A673 (cell line): Measurements from ENCODE around the gene IMMP2L. TPM values are rescaled to one million over a fixed set of nuclear protein-coding genes. Genes with fewer than 3 reads are reported as not detected.

Experiments
- BruUV-seq: library from RNA; stranded (reverse); fragments of 400-500 nt; replicated peaks from 2 replicates; lab custom pipeline; 2021; lab: Mats Ljungman, UMichigan
- CTCF ChIA-PET: fragments of 300-600 bp; sonication (Branson Sonifier 250); formaldehyde crosslinking; loops from one replicate; lab custom pipeline; 2022; ENCODE audit warnings: antibody characterized with exemption; lab: Charles Lee
- POLR2A ChIA-PET: fragments of 300-600 bp; sonication (Branson Sonifier 250); formaldehyde crosslinking; loops from one replicate; lab custom pipeline; 2022; ENCODE audit warnings: antibody characterized with exemption; ENCODE audit not compliant: low non-redundant PET; lab: Charles Lee
- DNase-seq: peaks from one replicate; pipeline ENCODE4 v3.0.0-alpha.2; 2015; ENCODE audit warnings: low spot score
- H3K27ac ChIP-seq: fragments of 200-600 bp; sonication (generic); 2 replicates; pipeline ENCODE4 v1.5.1; 2016; ENCODE audit warnings: mixed run types, low read depth, mild to moderate bottlenecking, mixed read lengths, antibody characterized with exemption, low read length; ENCODE audit not compliant: poor library complexity, severe bottlenecking
- H3K27me3 ChIP-seq: fragments of 200-600 bp; sonication (generic); replicated peaks from 2 replicates; pipeline ENCODE4 v1.6.1; 2017; ENCODE audit warnings: mixed run types, low read depth, mild to moderate bottlenecking, mixed read lengths, antibody characterized with exemption, low read length; ENCODE audit not compliant: insufficient read depth, poor library complexity
- H3K36me3 ChIP-seq: fragments of 200-600 bp; sonication (generic); 2 replicates; pipeline ENCODE4 v1.6.1; 2016; ENCODE audit warnings: mixed run types, mild to moderate bottlenecking, mixed read lengths, antibody characterized with exemption, low read length; ENCODE audit not compliant: insufficient read depth, poor library complexity, severe bottlenecking
- H3K4me1 ChIP-seq: fragments of 200-600 bp; sonication (generic); 2 replicates; pipeline ENCODE4 v1.6.1; 2017; ENCODE audit warnings: mixed run types, mild to moderate bottlenecking, mixed read lengths, antibody characterized with exemption, low read length; ENCODE audit not compliant: insufficient read depth, poor library complexity, severe bottlenecking
- H3K4me3 ChIP-seq: fragments of 200-600 bp; sonication (generic); 2 replicates; pipeline ENCODE4 v1.5.1; 2016; ENCODE audit warnings: low read depth, mixed run types, mild to moderate bottlenecking, mixed read lengths, low read length; ENCODE audit not compliant: poor library complexity, severe bottlenecking
- H3K9me3 ChIP-seq: fragments of 200-600 bp; sonication (generic); 2 replicates; pipeline ENCODE4 v1.6.1; 2016; ENCODE audit warnings: mixed run types, low read depth, mild to moderate bottlenecking, mixed read lengths, antibody characterized with exemption, low read length; ENCODE audit not compliant: poor library complexity, severe bottlenecking
- EZH2 ChIP-seq: fragments of 200-600 bp; sonication (generic); IDR thresholded peaks from 2 replicates; pipeline ENCODE4 v1.6.1; 2017; ENCODE audit warnings: borderline replicate concordance, low read depth, mild to moderate bottlenecking, mixed read lengths, antibody characterized with exemption, low read length; ENCODE audit not compliant: poor library complexity, severe bottlenecking
- intact Hi-C: fragments of 100-400 bp; cut with micrococcal nuclease; formaldehyde crosslinking; loops from one replicate; pipeline ENCODE4 v1.10.0; 2022; ENCODE audit not compliant: unreplicated experiment
- total RNA-seq: library from RNA; stranded (reverse); gene quantifications from 2 replicates; pipeline ENCODE4 v1.2.3, GENCODE V29; 2021
- TF ChIP-seq, protein P1 (sequence below): fragments of 300-800, 200-600 bp; sonication (generic); conservative IDR thresholded peaks from 2 replicates; pipeline ENCODE4 v1.5.1; 2017; ENCODE audit warnings: low read depth, mild to moderate bottlenecking, antibody characterized with exemption, low read length, moderate library complexity, mixed read lengths

IMMP2L gene
- total RNA-seq, 1 experiment from 2014 or later, result 10.0 TPM

- no peaks in the 10 kb centered on the region for H3K36me3 ChIP-seq
- H3K9me3 ChIP-seq, result no peaks in the 10 kb centered on the region
- no peak for DNase-seq
- no peak overlapping the region for H3K4me3 ChIP-seq
- TF ChIP-seq, protein P1, sequence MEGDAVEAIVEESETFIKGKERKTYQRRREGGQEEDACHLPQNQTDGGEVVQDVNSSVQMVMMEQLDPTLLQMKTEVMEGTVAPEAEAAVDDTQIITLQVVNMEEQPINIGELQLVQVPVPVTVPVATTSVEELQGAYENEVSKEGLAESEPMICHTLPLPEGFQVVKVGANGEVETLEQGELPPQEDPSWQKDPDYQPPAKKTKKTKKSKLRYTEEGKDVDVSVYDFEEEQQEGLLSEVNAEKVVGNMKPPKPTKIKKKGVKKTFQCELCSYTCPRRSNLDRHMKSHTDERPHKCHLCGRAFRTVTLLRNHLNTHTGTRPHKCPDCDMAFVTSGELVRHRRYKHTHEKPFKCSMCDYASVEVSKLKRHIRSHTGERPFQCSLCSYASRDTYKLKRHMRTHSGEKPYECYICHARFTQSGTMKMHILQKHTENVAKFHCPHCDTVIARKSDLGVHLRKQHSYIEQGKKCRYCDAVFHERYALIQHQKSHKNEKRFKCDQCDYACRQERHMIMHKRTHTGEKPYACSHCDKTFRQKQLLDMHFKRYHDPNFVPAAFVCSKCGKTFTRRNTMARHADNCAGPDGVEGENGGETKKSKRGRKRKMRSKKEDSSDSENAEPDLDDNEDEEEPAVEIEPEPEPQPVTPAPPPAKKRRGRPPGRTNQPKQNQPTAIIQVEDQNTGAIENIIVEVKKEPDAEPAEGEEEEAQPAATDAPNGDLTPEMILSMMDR, result no peak
- TF ChIP-seq EZH2, result no peak
- H3K27ac ChIP-seq, result no peak overlapping the region
- no peaks in the 10 kb centered on the region for H3K4me1 ChIP-seq
- ChIA-PET POLR2A (no interaction called here), CTCF (interaction anchor here (0.6 kb wide), 1 partner anchor 195 kb away, joined by 3 read pairs; no protein-coding TSS in a partner anchor)
- BruUV-seq, result no TSS peak
- no peaks in the 10 kb centered on the region for H3K27me3 ChIP-seq
- intact Hi-C loops, result no loop called here
Observed at GRCh38 chr7:110637252-110637651, 925.0 kb downstream of the IMMP2L start.

- no peaks in the 10 kb centered on the region for H3K36me3 ChIP-seq
- no peaks in the 10 kb centered on the region for H3K9me3 ChIP-seq
- BruUV-seq, result no TSS peak
- ChIA-PET CTCF (no interaction called here), POLR2A (no interaction called here)
- no peaks in the 10 kb centered on the region for H3K4me1 ChIP-seq
- H3K4me3 ChIP-seq, result no peak overlapping the region
- H3K27me3 ChIP-seq, result no peaks in the 10 kb centered on the region
- no peak overlapping the region for H3K27ac ChIP-seq
- intact Hi-C loops, result no loop called here
- TF ChIP-seq EZH2, result no peak
- TF ChIP-seq, protein P1, result no peak
- no peak for DNase-seq
Observed at GRCh38 chr7:110633313-110633712, 929.0 kb downstream of the IMMP2L start.

- POLR2A ChIA-PET, result no interaction called here
- Histone ChIP-seq H3K27me3 (no peaks in the 10 kb centered on the region), H3K4me3 (no peak overlapping the region), H3K27ac (no peak overlapping the region), H3K4me1 (no peaks in the 10 kb centered on the region), H3K9me3 (no peaks in the 10 kb centered on the region), H3K36me3 (no peaks in the 10 kb centered on the region)
- no TSS peak for BruUV-seq
- intact Hi-C loops, result no loop called here
- no peak for TF ChIP-seq EZH2
- TF ChIP-seq, protein P1, result no peak
- CTCF ChIA-PET, result no interaction called here
- no peak for DNase-seq
Observed at GRCh38 chr7:110626414-110626813, 935.9 kb downstream of the IMMP2L start.
